GM23338 (cell line): Measurements from ENCODE around the gene TMEM63C.

Experiments
- POLR2AphosphoS5 ChIP-seq: IDR thresholded peaks from 2 replicates; pipeline ENCODE4 v1.6.1; 2016; ENCODE audit warnings: antibody characterized with exemption, low read depth
- TF ChIP-seq, protein P1 (sequence below), 2 experiments: fragments of 200-600 bp in 1 of 2; sonication (generic) in 1 of 2; conservative IDR thresholded peaks; 2 replicates each; pipeline versions ENCODE4 v1.5.1 to v1.6.1; 2016 to 2017; ENCODE audit warnings: antibody characterized with exemption in 2 of 2, low read depth in 2 of 2, mild to moderate bottlenecking in 2 of 2, moderate library complexity in 1 of 2

DNA sequence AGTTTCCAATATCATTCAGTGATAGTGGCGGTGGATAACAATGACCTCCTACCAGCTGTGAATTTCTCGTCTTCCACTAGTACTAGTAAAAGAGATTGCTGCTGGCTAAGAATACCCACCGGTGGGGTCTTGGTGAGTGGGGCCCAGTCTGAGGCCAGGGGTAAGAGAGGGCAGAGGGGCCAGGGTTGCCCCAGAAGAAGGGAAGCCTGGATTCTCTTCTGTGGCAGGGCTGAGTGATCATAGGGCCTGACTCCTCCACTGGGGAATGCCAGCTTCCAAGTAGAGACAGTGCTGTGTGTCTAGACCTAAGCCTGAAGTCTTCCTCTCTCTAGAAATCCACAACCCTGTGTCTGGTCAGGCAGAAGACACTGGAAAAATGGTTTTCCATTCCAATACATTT is 5.8 kb upstream of the TMEM63C start:
- TF ChIP-seq POLR2AphosphoS5: no peak
- TF ChIP-seq, protein P1, sequence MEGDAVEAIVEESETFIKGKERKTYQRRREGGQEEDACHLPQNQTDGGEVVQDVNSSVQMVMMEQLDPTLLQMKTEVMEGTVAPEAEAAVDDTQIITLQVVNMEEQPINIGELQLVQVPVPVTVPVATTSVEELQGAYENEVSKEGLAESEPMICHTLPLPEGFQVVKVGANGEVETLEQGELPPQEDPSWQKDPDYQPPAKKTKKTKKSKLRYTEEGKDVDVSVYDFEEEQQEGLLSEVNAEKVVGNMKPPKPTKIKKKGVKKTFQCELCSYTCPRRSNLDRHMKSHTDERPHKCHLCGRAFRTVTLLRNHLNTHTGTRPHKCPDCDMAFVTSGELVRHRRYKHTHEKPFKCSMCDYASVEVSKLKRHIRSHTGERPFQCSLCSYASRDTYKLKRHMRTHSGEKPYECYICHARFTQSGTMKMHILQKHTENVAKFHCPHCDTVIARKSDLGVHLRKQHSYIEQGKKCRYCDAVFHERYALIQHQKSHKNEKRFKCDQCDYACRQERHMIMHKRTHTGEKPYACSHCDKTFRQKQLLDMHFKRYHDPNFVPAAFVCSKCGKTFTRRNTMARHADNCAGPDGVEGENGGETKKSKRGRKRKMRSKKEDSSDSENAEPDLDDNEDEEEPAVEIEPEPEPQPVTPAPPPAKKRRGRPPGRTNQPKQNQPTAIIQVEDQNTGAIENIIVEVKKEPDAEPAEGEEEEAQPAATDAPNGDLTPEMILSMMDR (conservative IDR thresholded peaks at IDR 0.05; ENCODE audit: low read depth in 2 of 2): no peak
